CD14-positive monocyte (primary cell): ENCODE results near the gene TUNAR. TPM values are rescaled to one million over a fixed set of nuclear protein-coding genes. Genes with fewer than 3 reads are reported as not detected.

Experiments
- DNase-seq, 3 donors: peaks; one replicate each; pipeline ENCODE4 v3.0.0-alpha.2; 2011 to 2022
- H2AFZ ChIP-seq: 2 replicates; pipeline ENCODE4 v1.6.0; 2012; ENCODE audit warnings: mild to moderate bottlenecking, low read depth, low read length, inconsistent platforms; ENCODE audit not compliant: insufficient read depth, poor library complexity, severe bottlenecking
- H3K27ac ChIP-seq, 2 donors: 1 replicate in 1 of 2; 2 replicates in 1 of 2; pipeline ENCODE4 v1.5.1; 2012 to 2013; ENCODE audit warnings: low read length in 2 of 2, control low read depth in 1 of 2, inconsistent platforms in 1 of 2, low read depth in 1 of 2, mild to moderate bottlenecking in 1 of 2
- H3K27me3 ChIP-seq, 2 donors: one replicate each; pipeline versions ENCODE4 v1.6.0 to v1.6.1; 2011 to 2013; ENCODE audit warnings: low read length in 2 of 2; ENCODE audit not compliant: control insufficient read depth in 2 of 2, insufficient read depth in 2 of 2
- H3K36me3 ChIP-seq, 2 donors: replicated peaks in 1 of 2; 1 replicate in 1 of 2; 2 replicates in 1 of 2; pipeline versions ENCODE4 v1.5.1 to v1.6.1; 2012 to 2013; ENCODE audit warnings: low read length in 2 of 2, control low read depth in 1 of 2, inconsistent platforms in 1 of 2, mild to moderate bottlenecking in 1 of 2; ENCODE audit not compliant: insufficient read depth in 2 of 2, control insufficient read depth in 1 of 2
- H3K4me1 ChIP-seq, 2 donors: 1 replicate in 1 of 2; 2 replicates in 1 of 2; pipeline versions ENCODE4 v1.5.1 to v1.6.1; 2012 to 2013; ENCODE audit warnings: low read length in 2 of 2, control low read depth in 1 of 2, inconsistent platforms in 1 of 2, mild to moderate bottlenecking in 1 of 2, moderate library complexity in 1 of 2; ENCODE audit not compliant: insufficient read depth in 2 of 2, control insufficient read depth in 1 of 2
- H3K4me2 ChIP-seq: replicated peaks from 2 replicates; pipeline ENCODE3; 2012; ENCODE audit warnings: low read length, moderate library complexity, mild to moderate bottlenecking; ENCODE audit not compliant: poor library complexity, severe bottlenecking; ENCODE audit errors: extremely low read depth
- H3K4me3 ChIP-seq, 3 experiments: fragments of 200-600 bp in 1 of 3; sonication (generic) in 1 of 3; replicated peaks in 1 of 3; 1 replicate in 2 of 3; 2 replicates in 1 of 3; pipeline ENCODE4 v1.5.1; 2011 to 2013; ENCODE audit warnings: low read length in 3 of 3, mild to moderate bottlenecking in 3 of 3, control low read depth in 2 of 3, low read depth in 2 of 3, inconsistent platforms in 1 of 3, moderate library complexity in 1 of 3
- H3K79me2 ChIP-seq: 2 replicates; pipeline ENCODE4 v1.6.0; 2012; ENCODE audit warnings: mild to moderate bottlenecking, control low read depth, inconsistent platforms, low read length, moderate library complexity; ENCODE audit not compliant: insufficient read depth
- H3K9ac ChIP-seq: 2 replicates; pipeline ENCODE4 v1.6.0; 2017; ENCODE audit warnings: low read length, mild to moderate bottlenecking; ENCODE audit not compliant: insufficient read depth, poor library complexity, severe bottlenecking
- H3K9me3 ChIP-seq, 2 donors: replicated peaks in 1 of 2; 1 replicate in 1 of 2; 2 replicates in 1 of 2; pipeline versions ENCODE4 v1.5.1 to v1.6.1; 2012 to 2013; ENCODE audit warnings: low read length in 2 of 2, control low read depth in 1 of 2; ENCODE audit not compliant: control insufficient read depth in 1 of 2, insufficient read depth in 1 of 2
- H4K20me1 ChIP-seq: 2 replicates; pipeline ENCODE4 v1.6.0; 2012; ENCODE audit warnings: mild to moderate bottlenecking, low read length, control low read depth, moderate library complexity; ENCODE audit not compliant: insufficient read depth
- H3K27ac Mint-ChIP-seq, 7 donors: one replicate each; pipeline ENCODE4 v1.8.0; 2020; ENCODE audit warnings: mild to moderate bottlenecking in 7 of 7, mixed read lengths in 7 of 7, moderate library complexity in 6 of 7, inconsistent platforms in 2 of 7
- H3K27me3 Mint-ChIP-seq, 3 donors: one replicate each; pipeline ENCODE4 v1.8.0; 2021 to 2022; ENCODE audit warnings: low read depth in 3 of 3, mild to moderate bottlenecking in 3 of 3, mixed read lengths in 3 of 3, moderate library complexity in 3 of 3, inconsistent platforms in 1 of 3
- H3K36me3 Mint-ChIP-seq, 2 donors: one replicate each; pipeline ENCODE4 v1.8.0; 2020; ENCODE audit warnings: mixed read lengths in 2 of 2, inconsistent platforms in 1 of 2, mild to moderate bottlenecking in 1 of 2
- H3K4me1 Mint-ChIP-seq: one replicate; pipeline ENCODE4 v1.8.0; 2020; ENCODE audit warnings: mild to moderate bottlenecking, mixed read lengths
- H3K4me3 Mint-ChIP-seq, 2 donors: one replicate each; pipeline ENCODE4 v1.8.0; 2020; ENCODE audit warnings: mild to moderate bottlenecking in 2 of 2, mixed read lengths in 2 of 2, moderate library complexity in 1 of 2
- H3K9me3 Mint-ChIP-seq, 7 donors: one replicate each; pipeline ENCODE4 v1.8.0; 2020 to 2022; ENCODE audit warnings: mixed read lengths in 7 of 7, mild to moderate bottlenecking in 6 of 7, moderate library complexity in 6 of 7, inconsistent platforms in 2 of 7
- WGBS: methylation state at CpG from one replicate; pipeline ENCODE4 v1.1.5; 2013; ENCODE audit warnings: missing lambda C conversion rate; ENCODE audit not compliant: insufficient coverage; 5-methylcytosine and 5-hydroxymethylcytosine counted together
- intact Hi-C, 2 donors: fragments of 100-400 bp; cut with micrococcal nuclease; formaldehyde crosslinking; loops; one replicate each; pipeline versions ENCODE4 v1.15.0 to v1.15.1; 2023
- polyA minus RNA-seq: library from RNA; depleted of rRNA, polyadenylated mRNA; stranded (reverse); fragments of >200 nt; gene quantifications from 2 replicates; pipeline ENCODE4 v1.2.3, GENCODE V29; 2012
- polyA plus RNA-seq, 3 donors: library from polyadenylated mRNA; depleted of rRNA in 1 of 3; unstranded in 2 of 3; stranded (reverse) in 1 of 3; fragments of 300-500 nt in 2 of 3; fragments of >200 nt in 1 of 3; fragmentation: Illumina TruSeq in 2 of 3; gene quantifications; 1 replicate in 2 of 3; 2 replicates in 1 of 3; pipeline ENCODE4 v1.2.3, GENCODE V29; 2012 to 2021
- total RNA-seq, 12 experiments: library from RNA in 1 of 12; stranded (reverse) in 1 of 12; fragments of 120-200 nt in 1 of 12; gene quantifications; one replicate each; pipeline ENCODE4 v1.2.4 and lab custom pipeline; 2013 to 2026; ENCODE audit warnings: mixed read lengths in 6 of 12, inconsistent platforms in 1 of 12
- TF ChIP-seq, protein P1 (sequence below): fragments of 200-600 bp; IDR thresholded peaks from one replicate; pipeline ENCODE4 v1.8.0; 2022; ENCODE audit warnings: antibody characterized with exemption, mild to moderate bottlenecking

TUNAR gene
- total RNA-seq (2013), result not detected
- not detected for polyA plus RNA-seq
- not detected in 2 replicates for polyA minus RNA-seq
- total RNA-seq (lab: John Stamatoyannopoulos, UW), result 0 to 1.4 (median 0.05) reads per million in 11 experiments

DNA sequence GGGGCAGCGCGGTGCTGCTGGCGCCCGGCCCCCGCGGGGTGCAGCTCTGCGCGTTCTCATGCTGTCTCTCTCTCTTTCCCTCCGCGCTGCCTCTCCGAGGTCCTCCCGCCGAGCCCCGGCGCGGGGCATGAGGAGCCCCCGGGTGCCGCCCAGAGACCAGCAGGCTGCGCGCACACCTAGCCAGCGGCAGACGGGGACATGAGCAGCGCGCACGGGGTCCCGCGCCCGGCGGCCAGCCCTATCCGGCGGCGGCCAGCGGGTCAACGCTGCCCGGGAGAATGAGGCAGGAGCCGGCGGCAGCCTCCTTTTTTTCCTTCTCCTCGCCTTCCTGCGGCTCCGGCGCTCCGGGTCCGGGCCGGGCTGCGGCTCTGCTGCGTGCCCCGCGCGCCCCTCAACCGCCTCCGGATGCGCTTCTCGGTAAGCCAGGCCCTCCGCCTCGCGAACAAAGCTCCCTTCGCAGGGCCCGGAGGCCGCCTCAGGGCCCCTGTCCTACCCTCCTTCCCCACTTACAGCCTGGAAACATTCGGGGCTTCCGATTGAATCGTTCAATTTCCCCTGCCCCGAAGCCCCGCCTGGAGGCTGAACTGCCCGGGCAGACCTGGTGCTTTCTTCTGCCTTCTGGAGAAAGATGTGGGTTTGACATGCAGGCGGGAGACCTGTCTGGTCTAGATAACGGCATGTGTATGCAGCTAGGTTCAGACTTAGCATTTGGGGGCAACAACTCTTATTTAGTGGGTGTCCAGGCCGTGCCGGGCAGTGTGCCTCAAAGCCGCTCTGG lies at the start of gene TUNAR:
TSS of gene TUNAR (plus strand) at position 72 of the 778 bp plus-strand sequence.
- Histone ChIP-seq H3K4me1 (no peaks in the 10 kb centered on the region), H3K27me3 (peaks cover 14 to 39% of the 10 kb centered on the region in 2 donors), H3K36me3 (no peaks in the 10 kb centered on the region), H3K4me2 (no peak within 1 kb of the TSS), H3K9ac (no peak within 1 kb of the TSS), H3K79me2 (no peaks in the 10 kb centered on the region), H4K20me1 (no peaks in the 10 kb centered on the region), H3K9me3 (no peaks in the 10 kb centered on the region), H2AFZ (no peak within 1 kb of the TSS), H3K27ac (no peak within 1 kb of the TSS), H3K4me3 (no peak within 1 kb of the TSS)
- Mint-ChIP-seq H3K4me1 (no peaks in the 10 kb centered on the region), H3K4me3 (peak within 1 kb of the TSS in 1 of 2 donors; percentile 76), H3K27me3 (peaks cover 26 to 46% (median 35%) of the 10 kb centered on the region in 3 donors), H3K9me3 (peaks cover 0 to 8% (median 0%) of the 10 kb centered on the region in 7 donors), H3K27ac (no peak within 1 kb of the TSS), H3K36me3 (no peaks in the 10 kb centered on the region)
- DNase-seq, result no peak
- TF ChIP-seq, protein P1, sequence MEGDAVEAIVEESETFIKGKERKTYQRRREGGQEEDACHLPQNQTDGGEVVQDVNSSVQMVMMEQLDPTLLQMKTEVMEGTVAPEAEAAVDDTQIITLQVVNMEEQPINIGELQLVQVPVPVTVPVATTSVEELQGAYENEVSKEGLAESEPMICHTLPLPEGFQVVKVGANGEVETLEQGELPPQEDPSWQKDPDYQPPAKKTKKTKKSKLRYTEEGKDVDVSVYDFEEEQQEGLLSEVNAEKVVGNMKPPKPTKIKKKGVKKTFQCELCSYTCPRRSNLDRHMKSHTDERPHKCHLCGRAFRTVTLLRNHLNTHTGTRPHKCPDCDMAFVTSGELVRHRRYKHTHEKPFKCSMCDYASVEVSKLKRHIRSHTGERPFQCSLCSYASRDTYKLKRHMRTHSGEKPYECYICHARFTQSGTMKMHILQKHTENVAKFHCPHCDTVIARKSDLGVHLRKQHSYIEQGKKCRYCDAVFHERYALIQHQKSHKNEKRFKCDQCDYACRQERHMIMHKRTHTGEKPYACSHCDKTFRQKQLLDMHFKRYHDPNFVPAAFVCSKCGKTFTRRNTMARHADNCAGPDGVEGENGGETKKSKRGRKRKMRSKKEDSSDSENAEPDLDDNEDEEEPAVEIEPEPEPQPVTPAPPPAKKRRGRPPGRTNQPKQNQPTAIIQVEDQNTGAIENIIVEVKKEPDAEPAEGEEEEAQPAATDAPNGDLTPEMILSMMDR, result no peak
- intact Hi-C loops, result no loop called here
- 4% methylated on average over 69 of the region's 70 CpGs for WGBS

DNA sequence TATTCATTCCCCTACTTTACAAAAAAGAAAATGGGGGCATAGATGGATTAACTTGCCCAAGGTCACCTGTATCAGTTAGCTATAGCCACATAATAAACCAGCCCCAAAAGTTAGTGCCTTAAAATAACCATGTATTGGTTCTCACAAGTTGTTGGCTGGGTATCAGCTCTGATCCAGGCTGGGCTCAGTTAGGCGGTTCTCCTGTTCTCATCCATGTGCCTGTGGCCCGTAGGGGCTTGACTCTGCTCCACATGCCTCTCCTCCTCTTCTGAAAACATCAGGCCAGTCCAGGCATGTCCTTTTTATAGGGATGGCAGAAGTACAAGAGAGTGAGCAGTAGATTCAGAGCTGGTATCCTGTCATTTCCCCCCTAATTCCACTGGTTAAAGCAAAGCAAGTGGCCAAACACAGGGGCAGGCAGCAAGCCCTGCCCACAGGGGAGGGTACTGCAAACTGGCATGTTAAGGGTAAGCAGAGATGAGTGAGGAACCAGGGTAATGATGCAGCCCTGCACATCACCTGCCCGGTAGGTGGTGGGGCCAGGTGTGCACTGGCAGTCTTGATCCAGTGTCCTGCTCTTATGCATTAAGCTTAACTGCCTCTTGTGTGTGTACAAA lies 47.9 kb upstream of the TUNAR start:
- WGBS, result 100% methylated on average over 2 of the region's 3 CpGs
- no peak overlapping the region for H3K27ac Mint-ChIP-seq
- H3K4me1 ChIP-seq, result no peaks in the 10 kb centered on the region
- no peak overlapping the region for H2AFZ ChIP-seq
- intact Hi-C loops, result no loop called here
- H3K4me2 ChIP-seq, result no peak overlapping the region
- no peak overlapping the region for H3K4me3 Mint-ChIP-seq
- no peaks in the 10 kb centered on the region for H3K79me2 ChIP-seq
- no peak overlapping the region for H3K27ac ChIP-seq
- H3K36me3 ChIP-seq, result no peaks in the 10 kb centered on the region
- no peaks in the 10 kb centered on the region for H3K4me1 Mint-ChIP-seq
- peaks cover 0 to 3% (median 0%) of the 10 kb centered on the region in 7 donors for H3K9me3 Mint-ChIP-seq
- H3K36me3 Mint-ChIP-seq, result no peaks in the 10 kb centered on the region
- H3K9ac ChIP-seq, result no peak overlapping the region
- no peak overlapping the region for H3K4me3 ChIP-seq
- H4K20me1 ChIP-seq, result no peaks in the 10 kb centered on the region
- DNase-seq, result no peak
- no peaks in the 10 kb centered on the region for H3K27me3 ChIP-seq
- TF ChIP-seq, protein P1, result no peak
- no peaks in the 10 kb centered on the region for H3K9me3 ChIP-seq
- H3K27me3 Mint-ChIP-seq, result peaks cover 0 to 2% (median 2%) of the 10 kb centered on the region in 3 donors
